ENCODE measurements around the gene ISG15. TPM values are rescaled to one million over a fixed set of nuclear protein-coding genes. Genes with fewer than 3 reads are reported as not detected.

ISG15 gene
- polyA plus RNA-seq (2013, experiment 1 of 2), result 24.5 TPM
- 29.7 TPM for polyA plus RNA-seq (2013, experiment 2 of 2)

DNA sequence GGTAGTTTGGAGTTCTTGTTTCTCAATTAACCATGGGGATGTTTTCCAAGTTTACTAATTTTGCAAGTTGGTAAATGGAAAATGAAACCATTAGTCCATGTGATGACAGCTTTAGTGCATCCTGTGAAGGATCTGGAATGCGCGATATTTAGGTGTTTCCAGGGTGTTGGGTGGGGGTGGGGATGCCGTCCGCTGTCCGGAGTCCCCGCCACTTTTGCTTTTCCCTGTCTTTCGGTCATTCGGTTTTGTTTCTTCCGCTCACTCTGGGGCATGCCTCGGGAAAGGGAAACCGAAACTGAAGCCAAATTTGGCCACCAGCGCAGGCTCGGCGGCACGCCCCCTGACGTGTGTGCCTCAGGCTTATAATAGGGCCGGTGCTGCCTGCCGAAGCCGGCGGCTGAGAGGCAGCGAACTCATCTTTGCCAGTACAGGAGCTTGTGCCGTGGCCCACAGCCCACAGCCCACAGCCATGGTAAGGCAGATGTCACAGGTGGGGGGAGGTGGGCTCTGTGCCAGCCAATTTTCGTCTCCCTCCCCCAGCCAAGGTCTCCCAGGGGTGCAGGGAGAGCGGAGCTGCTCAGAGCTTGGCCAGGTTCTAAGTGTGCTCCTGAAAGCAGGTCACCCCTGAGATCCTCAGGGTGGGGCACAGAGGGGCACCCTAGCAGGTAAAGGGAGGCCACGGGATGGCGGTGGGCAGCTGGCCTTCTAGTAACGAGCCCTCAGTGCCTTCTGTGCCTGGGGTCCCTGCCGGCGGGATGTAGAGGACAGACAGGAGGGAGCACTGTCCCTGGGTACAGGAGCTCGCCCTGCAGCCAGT, at the start of gene ISG15:
ISG15 (plus strand) TSS at position 393 of the 817 bp plus-strand sequence; CDS start at position 470, 77 bp downstream.
- Histone ChIP-seq H3K27me3 (ENCODE audit: insufficient read depth, low read length) (peaks cover 9% of the 10 kb centered on the region), H3K9me3 (ENCODE audit: insufficient read depth, low read depth, low read length) (no peaks in the 10 kb centered on the region), H3K4me1 (ENCODE audit: insufficient read depth, low read length) (peaks cover 8% of the 10 kb centered on the region), H3K27ac (ENCODE audit: low read depth, low read length) (peak within 1 kb of the TSS; percentile 83; the same call in 1 of the 2 replicates), H3K36me3 (ENCODE audit: insufficient read depth, low read length) (no peaks in the 10 kb centered on the region), H3K9ac (ENCODE audit: low read depth, low read length) (peak within 1 kb of the TSS; percentile 60), H3K4me3 (ENCODE audit: low read length) (peak within 1 kb of the TSS; percentile 69)
- 6% methylated on average over 30 of the region's 30 CpGs for WGBS

GRCh38 chr1:963746-964525, 49.4 kb upstream of the ISG15 start:
- WGBS, result 95% methylated on average over 47 of the region's 47 CpGs
- no peaks in the 10 kb centered on the region for H3K9me3 ChIP-seq (ENCODE audit: insufficient read depth, low read depth, low read length)
- no peak overlapping the region for H3K4me3 ChIP-seq (ENCODE audit: low read length)
- peaks cover 57% of the 10 kb centered on the region for H3K27me3 ChIP-seq (ENCODE audit: insufficient read depth, low read length)
- H3K4me1 ChIP-seq (ENCODE audit: insufficient read depth, low read length), result no peaks in the 10 kb centered on the region
- H3K36me3 ChIP-seq (ENCODE audit: insufficient read depth, low read length), result peaks cover 17% of the 10 kb centered on the region
- H3K9ac ChIP-seq (ENCODE audit: low read depth, low read length), result no peak overlapping the region
- no peak overlapping the region for H3K27ac ChIP-seq (ENCODE audit: low read depth, low read length)

GRCh38 chr1:964691-965525, 48.4 kb upstream of the ISG15 start:
- no peaks in the 10 kb centered on the region for H3K4me1 ChIP-seq (ENCODE audit: insufficient read depth, low read length)
- H3K27ac ChIP-seq (ENCODE audit: low read depth, low read length), result no peak overlapping the region
- no peak overlapping the region for H3K9ac ChIP-seq (ENCODE audit: low read depth, low read length)
- peaks cover 17% of the 10 kb centered on the region for H3K36me3 ChIP-seq (ENCODE audit: insufficient read depth, low read length)
- H3K27me3 ChIP-seq (ENCODE audit: insufficient read depth, low read length), result peaks cover 57% of the 10 kb centered on the region
- WGBS, result 95% methylated on average over 32 of the region's 51 CpGs
- H3K4me3 ChIP-seq (ENCODE audit: low read length), result no peak overlapping the region
- no peaks in the 10 kb centered on the region for H3K9me3 ChIP-seq (ENCODE audit: insufficient read depth, low read depth, low read length)

DNA sequence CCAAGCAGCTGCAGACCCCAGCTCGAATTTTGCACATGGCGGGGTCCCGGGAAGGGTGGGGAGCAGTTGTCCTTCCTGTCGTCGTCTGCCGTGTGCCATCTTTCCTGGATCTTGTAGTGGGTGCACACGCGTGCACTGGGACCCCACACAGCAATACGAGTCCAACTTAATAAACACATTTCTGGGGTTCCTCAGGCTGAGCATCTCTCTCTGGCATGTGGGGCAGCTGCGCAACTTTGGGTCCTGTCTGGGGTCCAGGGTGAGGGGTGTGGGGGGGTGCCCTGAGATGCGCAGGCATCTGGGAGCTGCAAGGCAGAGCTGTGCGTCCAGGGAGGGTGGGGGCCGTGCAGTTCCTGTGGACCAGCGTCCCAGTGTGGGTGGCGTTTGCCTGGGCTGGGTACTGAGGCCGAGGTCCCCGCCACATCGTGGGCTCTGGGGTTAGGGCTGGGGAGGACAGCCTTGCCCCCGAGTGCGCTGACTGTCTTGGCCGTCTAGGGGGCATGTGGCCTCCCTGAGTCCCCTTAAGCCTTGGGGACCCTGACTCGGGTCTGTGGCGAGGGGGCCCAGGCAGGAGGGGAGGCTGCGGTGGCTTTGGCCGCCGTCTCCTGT, 47.7 kb upstream of the ISG15 start:
- peaks cover 59% of the 10 kb centered on the region for H3K27me3 ChIP-seq (ENCODE audit: insufficient read depth, low read length)
- H3K36me3 ChIP-seq (ENCODE audit: insufficient read depth, low read length), result peaks cover 17% of the 10 kb centered on the region
- H3K4me3 ChIP-seq (ENCODE audit: low read length), result no peak overlapping the region; the same call in 1 of the 2 replicates
- H3K9me3 ChIP-seq (ENCODE audit: insufficient read depth, low read depth, low read length), result no peaks in the 10 kb centered on the region
- H3K4me1 ChIP-seq (ENCODE audit: insufficient read depth, low read length), result no peaks in the 10 kb centered on the region
- WGBS, result 87% methylated on average over 26 of the region's 26 CpGs
- H3K9ac ChIP-seq (ENCODE audit: low read depth, low read length), result no peak overlapping the region
- no peak overlapping the region for H3K27ac ChIP-seq (ENCODE audit: low read depth, low read length)

DNA sequence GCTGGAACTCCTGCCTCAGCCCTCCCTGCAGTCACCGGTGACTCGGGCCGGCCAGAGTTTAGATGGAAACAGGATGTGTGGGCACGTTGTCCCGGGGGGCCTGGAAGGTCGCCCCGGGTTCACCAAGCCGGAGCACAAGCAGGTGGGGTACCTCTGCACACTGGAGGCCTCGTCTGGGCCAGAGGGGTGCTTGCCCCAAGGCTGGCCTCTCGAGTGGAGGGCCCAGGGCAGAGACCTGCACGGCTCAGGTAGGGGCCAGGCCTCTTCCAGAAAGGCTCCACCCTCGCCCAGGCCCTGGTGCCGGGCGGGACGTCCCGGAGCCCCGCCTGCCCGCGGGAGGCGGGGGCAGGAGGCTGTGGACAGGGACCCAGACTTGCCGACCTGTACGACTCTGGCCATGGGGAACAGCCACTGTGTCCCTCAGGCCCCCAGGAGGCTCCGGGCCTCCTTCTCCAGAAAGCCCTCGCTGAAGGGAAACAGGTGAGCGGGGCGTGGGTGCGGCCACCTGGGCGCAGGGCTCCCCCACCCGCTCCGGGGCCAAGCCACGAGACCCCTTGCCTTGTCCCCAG, 47.1 kb upstream of the ISG15 start, which contains the start of gene PLEKHN1:
PLEKHN1 (plus strand) TSS at position 348 of the 569 bp plus-strand sequence; CDS start at position 398, 50 bp downstream.
- peaks cover 62% of the 10 kb centered on the region for H3K27me3 ChIP-seq (ENCODE audit: insufficient read depth, low read length)
- no peak within 1 kb of the TSS for H3K27ac ChIP-seq (ENCODE audit: low read depth, low read length)
- H3K4me3 ChIP-seq (ENCODE audit: low read length), result peak within 1 kb of the TSS; percentile 62
- WGBS, result 19% methylated on average over 31 of the region's 31 CpGs
- peaks cover 17% of the 10 kb centered on the region for H3K36me3 ChIP-seq (ENCODE audit: insufficient read depth, low read length)
- H3K4me1 ChIP-seq (ENCODE audit: insufficient read depth, low read length), result no peaks in the 10 kb centered on the region
- no peaks in the 10 kb centered on the region for H3K9me3 ChIP-seq (ENCODE audit: insufficient read depth, low read depth, low read length)
- H3K9ac ChIP-seq (ENCODE audit: low read depth, low read length), result peak within 1 kb of the TSS; percentile 54; the same call in 1 of the 2 replicates

DNA sequence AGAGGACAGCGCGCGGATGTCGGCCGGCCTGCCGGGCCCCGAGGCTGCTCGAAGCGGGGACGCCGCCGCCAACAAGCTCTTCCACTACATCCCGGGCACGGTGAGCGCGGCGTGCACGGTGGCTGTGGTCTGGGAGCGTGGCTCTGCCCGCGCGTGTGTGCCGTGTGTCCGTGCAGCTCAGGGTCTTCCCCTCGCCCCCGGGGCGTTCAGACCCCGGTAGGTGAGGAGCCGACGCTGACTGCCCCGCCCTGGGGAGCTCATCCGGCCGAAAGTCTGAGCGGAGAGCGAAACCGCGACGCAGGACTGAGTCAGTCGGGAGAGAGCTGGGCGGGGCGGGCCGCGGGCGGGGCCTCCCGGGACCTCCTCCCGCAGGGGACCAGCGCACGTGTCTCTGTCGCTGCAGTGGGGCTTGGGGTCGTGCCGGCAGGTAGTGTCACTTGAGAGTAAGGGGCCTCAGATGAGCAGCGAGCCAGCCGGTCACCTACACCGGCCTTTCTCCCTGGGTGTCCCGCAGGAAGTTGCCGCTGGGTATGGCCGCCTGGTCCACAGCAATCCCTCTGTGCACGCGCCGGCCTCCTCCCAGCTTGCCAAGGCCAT, 46.5 kb upstream of the ISG15 start:
- H3K27ac ChIP-seq (ENCODE audit: low read depth, low read length), result no peak overlapping the region
- H3K27me3 ChIP-seq (ENCODE audit: insufficient read depth, low read length), result peaks cover 56% of the 10 kb centered on the region
- H3K9ac ChIP-seq (ENCODE audit: low read depth, low read length), result peak overlapping the region; percentile 54; the same call in 1 of the 2 replicates
- H3K9me3 ChIP-seq (ENCODE audit: insufficient read depth, low read depth, low read length), result no peaks in the 10 kb centered on the region
- no peaks in the 10 kb centered on the region for H3K4me1 ChIP-seq (ENCODE audit: insufficient read depth, low read length)
- H3K36me3 ChIP-seq (ENCODE audit: insufficient read depth, low read length), result peaks cover 17% of the 10 kb centered on the region
- WGBS, result 3% methylated on average over 60 of the region's 60 CpGs
- peak overlapping the region; percentile 62 for H3K4me3 ChIP-seq (ENCODE audit: low read length)

- H3K4me1 ChIP-seq (ENCODE audit: insufficient read depth, low read length), result no peaks in the 10 kb centered on the region
- no peaks in the 10 kb centered on the region for H3K9me3 ChIP-seq (ENCODE audit: insufficient read depth, low read depth, low read length)
- no peak overlapping the region for H3K27ac ChIP-seq (ENCODE audit: low read depth, low read length)
- peaks cover 56% of the 10 kb centered on the region for H3K27me3 ChIP-seq (ENCODE audit: insufficient read depth, low read length)
- 86% methylated on average over 23 of the region's 23 CpGs for WGBS
- H3K4me3 ChIP-seq (ENCODE audit: low read length), result no peak overlapping the region
- peaks cover 11% of the 10 kb centered on the region for H3K36me3 ChIP-seq (ENCODE audit: insufficient read depth, low read length)
- H3K9ac ChIP-seq (ENCODE audit: low read depth, low read length), result no peak overlapping the region
These were observed 45.6 kb upstream of the ISG15 start for GRCh38 chr1:967466-968343.

DNA sequence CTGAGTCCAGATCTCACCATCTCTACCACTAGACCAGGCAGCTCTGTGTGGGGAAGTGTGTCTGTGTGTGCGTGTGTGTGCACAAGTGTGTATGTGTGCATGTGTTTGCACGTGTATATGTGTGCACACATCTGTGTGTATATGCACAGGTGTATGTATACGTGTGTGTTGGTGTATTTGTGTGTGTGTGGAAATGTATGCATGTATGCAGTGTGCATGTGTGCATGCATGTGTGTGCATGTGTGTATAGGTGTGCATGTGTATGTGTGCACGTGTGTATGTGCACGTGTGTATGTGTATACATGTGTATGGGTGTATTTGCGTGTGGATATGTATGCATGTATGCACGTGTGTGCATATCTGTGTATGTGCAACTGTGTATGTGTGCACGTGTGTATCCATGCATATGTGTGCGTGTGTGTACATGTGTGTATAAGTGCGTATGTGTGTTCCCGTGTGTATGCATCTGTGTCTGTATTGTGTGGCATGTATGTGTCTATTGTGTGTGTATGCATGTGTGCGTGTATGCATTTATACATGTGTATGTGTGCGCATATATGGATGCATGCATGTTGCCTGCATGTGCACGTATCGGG, 43.9 kb upstream of the ISG15 start:
- H3K9me3 ChIP-seq (ENCODE audit: insufficient read depth, low read depth, low read length), result no peaks in the 10 kb centered on the region
- no peak overlapping the region for H3K9ac ChIP-seq (ENCODE audit: low read depth, low read length)
- H3K4me3 ChIP-seq (ENCODE audit: low read length), result no peak overlapping the region
- 84% methylated on average over 15 of the region's 15 CpGs for WGBS
- no peaks in the 10 kb centered on the region for H3K36me3 ChIP-seq (ENCODE audit: insufficient read depth, low read length)
- H3K27me3 ChIP-seq (ENCODE audit: insufficient read depth, low read length), result peaks cover 56% of the 10 kb centered on the region
- H3K27ac ChIP-seq (ENCODE audit: low read depth, low read length), result no peak overlapping the region
- no peaks in the 10 kb centered on the region for H3K4me1 ChIP-seq (ENCODE audit: insufficient read depth, low read length)

All from HUES64 (cell line).